GM21447 (cell line): Measurements from ENCODE around the gene ZPBP.
"Not testable (repeated sequence)": the region's sequence is repeated elsewhere in the genome, so short reads cannot be mapped to it uniquely, and the experiment has no call there.

Experiments used
- ATAC-seq: cut with Tn5 transposase; IDR thresholded peaks from one replicate; pipeline ENCODE4 v1.9.1; 2021; ENCODE audit not compliant: unreplicated experiment

Gene ZPBP

GRCh38 chr7:50047716-50048115 lies 45.3 kb downstream of the ZPBP start:
- ATAC-seq: no peak

DNA sequence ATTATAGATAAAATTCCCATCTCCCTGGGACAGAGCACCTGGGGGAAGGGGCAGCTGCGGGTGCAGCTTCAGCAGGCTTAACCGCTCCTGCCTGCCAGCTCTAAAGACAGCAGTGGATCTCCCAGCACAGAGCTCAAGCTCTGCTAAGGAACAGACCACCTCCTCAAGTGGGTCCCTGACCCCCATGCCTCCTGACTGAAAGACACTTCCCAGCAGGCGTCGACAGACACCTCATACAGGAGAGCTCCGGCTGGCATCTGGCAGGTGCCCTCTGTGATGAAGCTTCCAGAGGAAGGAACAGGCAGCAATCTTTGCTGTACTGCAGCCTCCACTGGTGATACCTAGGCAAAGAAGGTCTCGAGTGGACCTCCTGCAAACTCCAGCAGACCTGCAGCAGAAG lies 51.9 kb downstream of the ZPBP start:
- ATAC-seq: not testable (repeated sequence)

- ATAC-seq: no peak
Measured at GRCh38 chr7:50037086-50037485, 56.0 kb downstream of the ZPBP start.

DNA sequence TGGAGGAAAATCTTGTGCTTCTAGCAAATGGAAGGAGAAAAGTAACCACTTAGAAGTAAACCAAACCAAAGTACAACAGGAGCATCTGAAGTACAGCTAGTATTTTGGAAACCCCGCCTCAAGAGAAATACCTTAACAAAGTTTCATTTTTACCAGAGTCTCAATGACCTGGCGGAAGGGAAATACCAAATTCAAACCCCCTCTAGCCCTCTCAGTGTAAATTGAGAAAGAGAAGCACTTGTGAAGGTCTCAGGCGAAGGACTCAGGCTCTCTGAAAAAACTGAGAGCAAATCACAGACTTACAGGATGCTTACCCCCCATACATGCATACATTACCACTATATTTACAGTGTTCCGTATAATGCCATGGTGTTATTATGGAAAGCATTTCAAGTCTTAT lies 70.1 kb downstream of the ZPBP start:
- no peak for ATAC-seq

GRCh38 chr7:50022451-50022850 lies 70.6 kb downstream of the ZPBP start:
- ATAC-seq: no peak

GRCh38 chr7:49995681-49996080 lies 97.4 kb downstream of the ZPBP start:
- no peak for ATAC-seq

GRCh38 chr7:49986191-49986590 lies 106.9 kb downstream of the ZPBP start:
- ATAC-seq: no peak

- no peak for ATAC-seq
Measured at GRCh38 chr7:49980465-49980864, 112.6 kb downstream of the ZPBP start.

DNA sequence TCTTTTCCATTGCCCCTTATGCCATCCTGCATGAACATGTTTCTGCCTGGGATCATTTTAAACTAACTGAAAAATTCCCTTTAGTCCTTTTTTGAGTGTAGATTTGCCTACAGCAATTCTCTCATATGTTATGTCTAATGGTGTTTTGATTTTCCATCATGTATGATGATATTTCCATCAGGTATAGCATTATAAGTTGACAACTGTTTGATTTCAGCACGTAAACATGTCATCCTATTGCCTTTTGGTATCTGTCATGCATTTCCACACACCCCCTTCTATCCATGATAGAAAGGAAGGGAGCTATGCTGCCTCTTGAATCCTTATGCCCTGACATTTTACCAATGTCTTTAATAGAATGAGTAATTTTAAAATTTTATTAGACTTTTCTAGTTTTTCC lies 116.8 kb downstream of the ZPBP start:
- ATAC-seq: no peak

- ATAC-seq: no peak
Measured at GRCh38 chr7:49974035-49974434, 119.0 kb downstream of the ZPBP start.

GRCh38 chr7:49937608-49938007 lies 155.4 kb downstream of the ZPBP start:
- no peak for ATAC-seq

GRCh38 chr7:49931627-49932026 lies 161.4 kb downstream of the ZPBP start:
- no peak for ATAC-seq

GRCh38 chr7:49928787-49929186 lies 164.3 kb downstream of the ZPBP start:
- ATAC-seq: no peak

DNA sequence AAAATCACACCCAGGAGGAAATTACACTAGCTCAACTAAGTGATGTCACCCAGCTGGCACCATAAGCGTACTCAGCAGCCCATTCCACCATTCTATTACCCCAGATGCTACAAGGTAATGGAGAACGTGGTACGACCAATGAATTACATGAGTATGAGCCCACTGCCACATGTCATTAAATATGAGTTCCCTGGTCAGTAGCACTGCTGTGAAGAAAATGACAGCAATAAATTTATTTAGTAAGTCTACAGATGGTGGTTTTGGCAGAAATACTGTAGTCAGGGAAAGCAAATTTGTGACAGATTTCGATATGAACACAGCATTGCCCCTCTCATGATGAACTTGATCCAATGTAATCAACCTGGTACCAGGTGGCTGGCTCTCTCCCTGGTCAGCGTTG lies 165.4 kb downstream of the ZPBP start:
- no peak for ATAC-seq

DNA sequence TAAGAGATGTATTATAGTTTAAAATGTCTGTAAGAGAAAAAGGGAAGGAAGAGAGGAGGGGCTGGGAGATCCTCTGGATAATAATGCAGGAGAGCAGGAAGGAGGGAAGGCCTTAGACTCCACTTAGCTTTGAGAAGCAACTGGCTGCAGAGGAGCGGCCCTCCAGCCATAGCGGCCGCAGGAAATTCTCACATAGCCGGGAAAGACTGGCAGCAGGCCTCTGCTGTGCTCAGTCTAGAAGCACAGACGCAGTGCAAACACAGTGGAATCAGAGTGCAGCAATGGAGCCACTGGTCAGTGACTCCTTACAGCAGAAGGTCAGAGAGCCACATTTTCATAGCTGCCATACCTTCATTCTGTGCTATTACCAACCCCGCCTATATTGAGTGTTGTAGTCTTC lies 166.3 kb downstream of the ZPBP start:
- ATAC-seq: no peak

DNA sequence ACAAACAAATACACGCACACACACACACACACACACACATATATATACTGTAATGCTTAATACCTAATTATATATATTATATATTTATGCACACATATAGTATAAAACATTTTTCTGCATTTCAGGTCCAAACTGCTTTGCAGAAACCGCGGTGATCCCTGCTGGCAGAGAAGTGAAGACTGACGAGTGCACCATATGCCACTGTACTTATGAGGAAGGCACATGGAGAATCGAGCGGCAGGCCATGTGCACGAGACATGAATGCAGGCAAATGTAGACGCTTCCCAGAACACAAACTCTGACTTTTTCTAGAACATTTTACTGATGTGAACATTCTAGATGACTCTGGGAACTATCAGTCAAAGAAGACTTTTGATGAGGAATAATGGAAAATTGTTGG lies 181.1 kb downstream of the ZPBP start:
- no peak for ATAC-seq

GRCh38 chr7:49894543-49894942 lies 198.5 kb downstream of the ZPBP start:
- no peak for ATAC-seq

DNA sequence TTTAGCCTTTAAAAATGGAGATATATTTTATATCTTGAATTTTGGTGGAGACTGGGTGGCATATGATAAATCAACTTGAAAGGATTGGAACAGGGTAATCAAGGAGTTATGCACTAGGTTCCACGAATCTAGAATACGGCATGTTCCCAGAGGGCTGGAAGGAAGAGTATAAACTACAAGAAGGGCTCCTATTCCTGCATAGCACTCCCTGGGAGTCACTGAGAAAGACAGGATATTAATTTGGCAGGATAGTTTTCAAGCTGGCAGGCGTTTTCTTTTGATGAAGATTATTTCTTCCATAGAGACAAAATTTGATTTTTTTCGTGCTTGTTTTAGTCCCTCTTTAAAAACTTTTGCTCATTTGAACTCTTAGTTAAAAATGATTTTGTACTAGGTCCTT lies 199.9 kb downstream of the ZPBP start:
- no peak for ATAC-seq

GRCh38 chr7:49892481-49892880 lies 200.6 kb downstream of the ZPBP start:
- no peak for ATAC-seq
